Psoas muscle (tissue), 8 donors: ENCODE data around the gene SLC2A4RG. TPM values are rescaled to one million over a fixed set of nuclear protein-coding genes. Genes with fewer than 3 reads are reported as not detected.
A peak's percentile ranks its signal among the peaks of the same experiment; 100 is the strongest.

Experiments
- ATAC-seq, 4 donors: fragments of 200-7000 bp; cut with Tn5 transposase; one replicate each; pipeline ENCODE4 v1.9.1; 2020; ENCODE audit warnings: moderate library complexity in 3 of 4, mild to moderate bottlenecking in 2 of 4
- DNase-seq, 2 donors: peaks; one replicate each; pipeline ENCODE4 v3.0.0-alpha.2; 2020
- H3K27ac ChIP-seq: fragments of 200-600 bp; one replicate; pipeline ENCODE4 v1.8.0; 2022
- H3K27me3 ChIP-seq, 3 donors: fragments of 200-600 bp in 1 of 3; one replicate each; pipeline versions ENCODE4 v1.6.1 to v1.8.0; 2013 to 2022; ENCODE audit warnings: low read length in 2 of 3, mild to moderate bottlenecking in 2 of 3, moderate library complexity in 1 of 3; ENCODE audit not compliant: insufficient read depth in 3 of 3
- H3K36me3 ChIP-seq, 2 donors: fragments of 200-600 bp in 1 of 2; one replicate each; pipeline versions ENCODE4 v1.6.1 to v1.8.0; 2013 to 2022; ENCODE audit warnings: low read depth in 1 of 2, mild to moderate bottlenecking in 1 of 2, moderate library complexity in 1 of 2; ENCODE audit not compliant: insufficient read depth in 1 of 2
- H3K4me1 ChIP-seq: fragments of 200-600 bp; one replicate; pipeline ENCODE4 v1.8.0; 2022
- H3K4me3 ChIP-seq: fragments of 200-600 bp; one replicate; pipeline ENCODE4 v1.8.0; 2022; ENCODE audit warnings: mild to moderate bottlenecking
- H3K9me3 ChIP-seq: fragments of 200-600 bp; one replicate; pipeline ENCODE4 v1.8.0; 2022
- whole genome bisulfite sequencing, 3 donors: extraction: QIAGEN DNeasy Blood & Tissue Kit; methylation state at CpG; one replicate each; pipeline versions ENCODE4 v1.1.6 to v1.1.7; 2013; 5-methylcytosine and 5-hydroxymethylcytosine counted together
- intact Hi-C, 2 donors: fragments of 100-400 bp; cut with DNase I; formaldehyde crosslinking; loops; one replicate each; pipeline versions ENCODE4 v1.11.0 to v1.14.2; 2022
- long read RNA-seq, 2 donors: library from polyadenylated mRNA; unstranded; transcript quantifications; one replicate each; pipeline ENCODE4 v2.0.0, GENCODE V29; 2021
- polyA plus RNA-seq, 3 donors: library from polyadenylated mRNA; stranded (reverse); fragments of 200-250 nt; gene quantifications; one replicate each; pipeline ENCODE4 v1.2.3, GENCODE V29; 2013
- total RNA-seq, 4 donors: library from RNA; stranded (reverse); fragmentation: NEBNext Ultra II Directional in 2 of 4; extraction: Animal tissue kit (Norgen Biotek cat#: 25700) in 2 of 4; gene quantifications; one replicate each; pipeline versions ENCODE4 v1.2.1 to v1.2.4, GENCODE V29; 2021 to 2023
- TF ChIP-seq, protein P1 (sequence below): fragments of 200-600 bp; IDR thresholded peaks from one replicate; pipeline ENCODE4 v1.8.0; 2022; ENCODE audit warnings: antibody characterized with exemption
- donor health status: healthy with polysubstance abuse.
- donor health status: DM: no; HTN: no; CAD: no; lungs with moderate emphysema.
- donor health status: Bipolar disorder and iron deficiency.
- donor health status: healthy.
- donor health status: DM: yes; HTN: yes; CAD: no.
- donor health status: DM: no; HTN: no; CAD: no.
- donor health status: DM: no; HTN: no; CAD: no.
- donor health status: DM: yes; HTN: yes; CAD: no.

Gene SLC2A4RG, protein sequence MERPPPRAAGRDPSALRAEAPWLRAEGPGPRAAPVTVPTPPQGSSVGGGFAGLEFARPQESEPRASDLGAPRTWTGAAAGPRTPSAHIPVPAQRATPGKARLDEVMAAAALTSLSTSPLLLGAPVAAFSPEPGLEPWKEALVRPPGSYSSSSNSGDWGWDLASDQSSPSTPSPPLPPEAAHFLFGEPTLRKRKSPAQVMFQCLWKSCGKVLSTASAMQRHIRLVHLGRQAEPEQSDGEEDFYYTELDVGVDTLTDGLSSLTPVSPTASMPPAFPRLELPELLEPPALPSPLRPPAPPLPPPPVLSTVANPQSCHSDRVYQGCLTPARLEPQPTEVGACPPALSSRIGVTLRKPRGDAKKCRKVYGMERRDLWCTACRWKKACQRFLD
- 10 to 100 TPM; 40.2 to 79.1 (median 54.7) TPM for total RNA-seq
- 10 to 100 TPM; 27.1 to 45.5 (median 43.7) TPM for polyA plus RNA-seq
- long read RNA-seq, donor 1, transcript SLC2A4RG-201 (8 exons, 1,731 nt) = major isoform, 18 of 39 reads
- long read RNA-seq, donor 1, partial matches to known transcripts = 5 of 39 reads
- long read RNA-seq, donor 1, other reads (novel, unspliced or antisense) = 12 of 39 reads
- long read RNA-seq, donor 2, transcript SLC2A4RG-201 (8 exons, 1,731 nt) = major isoform, 40 of 64 reads
- long read RNA-seq, donor 2, partial matches to known transcripts = 10 of 64 reads
- long read RNA-seq, donor 2, other reads (novel, unspliced or antisense) = 10 of 64 reads

DNA sequence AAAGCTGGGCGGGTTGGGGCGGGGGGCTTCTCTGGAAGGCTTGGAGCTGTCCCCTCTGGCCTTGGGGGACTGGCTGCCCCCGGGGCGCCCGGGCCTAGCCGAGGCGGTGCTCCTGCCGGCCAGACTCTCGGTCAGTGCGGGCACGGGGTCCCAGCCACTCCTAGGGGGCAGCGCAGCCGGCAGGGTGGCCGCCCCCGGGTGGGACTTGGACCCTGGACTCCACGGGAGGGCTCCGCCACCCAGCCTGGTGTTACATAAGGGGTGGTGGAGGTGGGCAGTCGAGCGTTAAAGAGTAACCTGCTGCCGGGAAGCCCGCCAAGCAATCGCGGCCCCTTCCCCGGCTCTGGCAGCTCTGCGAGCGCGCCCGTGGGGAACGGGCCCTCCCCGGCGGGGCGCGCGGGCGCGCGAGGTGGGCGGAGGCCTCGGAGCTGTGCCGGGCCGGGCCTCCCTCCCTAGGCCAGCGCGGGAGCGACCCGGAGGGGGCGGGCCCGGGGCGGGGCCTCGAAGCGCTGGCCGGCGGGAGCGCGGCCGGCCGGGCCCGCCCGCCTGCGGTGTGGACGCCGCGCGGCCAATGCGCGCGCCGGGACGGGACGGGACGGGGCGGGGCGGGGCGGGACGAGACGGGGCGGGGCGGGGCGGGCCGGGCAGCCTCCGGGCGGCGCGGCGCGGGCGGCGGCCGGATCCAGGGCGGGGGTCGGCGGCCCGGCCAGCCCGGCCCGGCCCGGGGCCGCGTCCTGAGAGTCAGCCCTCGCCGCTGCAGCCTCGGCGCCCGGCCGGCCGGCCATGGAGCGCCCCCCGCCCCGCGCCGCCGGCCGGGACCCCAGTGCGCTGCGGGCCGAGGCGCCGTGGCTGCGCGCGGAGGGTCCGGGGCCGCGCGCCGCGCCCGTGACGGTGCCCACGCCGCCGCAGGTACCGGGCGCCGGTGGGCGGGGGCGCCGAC, at the start of gene SLC2A4RG:
SLC2A4RG (plus strand) TSS at position 647 of the 940 bp plus-strand sequence; CDS start at position 784, 137 bp downstream.
- H3K27ac ChIP-seq = peak within 1 kb of the TSS; percentile 95
- intact Hi-C loops = loop anchor here (2.0 to 5.0 kb wide), 2 partner anchors 31 to 37 kb away; partner anchors contain the start of gene ZGPAT (in 1 of the 2)
- peak; percentile 86 to 91 for DNase-seq
- no peaks in the 10 kb centered on the region for H3K27me3 ChIP-seq
- H3K36me3 ChIP-seq = peaks cover 0 to 41% of the 10 kb centered on the region in 2 donors
- H3K4me1 ChIP-seq = peaks cover 15% of the 10 kb centered on the region
- H3K9me3 ChIP-seq = no peaks in the 10 kb centered on the region
- TF ChIP-seq, protein P1, sequence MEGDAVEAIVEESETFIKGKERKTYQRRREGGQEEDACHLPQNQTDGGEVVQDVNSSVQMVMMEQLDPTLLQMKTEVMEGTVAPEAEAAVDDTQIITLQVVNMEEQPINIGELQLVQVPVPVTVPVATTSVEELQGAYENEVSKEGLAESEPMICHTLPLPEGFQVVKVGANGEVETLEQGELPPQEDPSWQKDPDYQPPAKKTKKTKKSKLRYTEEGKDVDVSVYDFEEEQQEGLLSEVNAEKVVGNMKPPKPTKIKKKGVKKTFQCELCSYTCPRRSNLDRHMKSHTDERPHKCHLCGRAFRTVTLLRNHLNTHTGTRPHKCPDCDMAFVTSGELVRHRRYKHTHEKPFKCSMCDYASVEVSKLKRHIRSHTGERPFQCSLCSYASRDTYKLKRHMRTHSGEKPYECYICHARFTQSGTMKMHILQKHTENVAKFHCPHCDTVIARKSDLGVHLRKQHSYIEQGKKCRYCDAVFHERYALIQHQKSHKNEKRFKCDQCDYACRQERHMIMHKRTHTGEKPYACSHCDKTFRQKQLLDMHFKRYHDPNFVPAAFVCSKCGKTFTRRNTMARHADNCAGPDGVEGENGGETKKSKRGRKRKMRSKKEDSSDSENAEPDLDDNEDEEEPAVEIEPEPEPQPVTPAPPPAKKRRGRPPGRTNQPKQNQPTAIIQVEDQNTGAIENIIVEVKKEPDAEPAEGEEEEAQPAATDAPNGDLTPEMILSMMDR = no peak
- WGBS, 3 donors = 0 to 1% (median 1%) methylated on average over 25 to 132 of the region's 136 CpGs
- peak within 1 kb of the TSS; percentile 79 for H3K4me3 ChIP-seq
- ATAC-seq = peak; percentile 68 to 77 (median 70)

DNA sequence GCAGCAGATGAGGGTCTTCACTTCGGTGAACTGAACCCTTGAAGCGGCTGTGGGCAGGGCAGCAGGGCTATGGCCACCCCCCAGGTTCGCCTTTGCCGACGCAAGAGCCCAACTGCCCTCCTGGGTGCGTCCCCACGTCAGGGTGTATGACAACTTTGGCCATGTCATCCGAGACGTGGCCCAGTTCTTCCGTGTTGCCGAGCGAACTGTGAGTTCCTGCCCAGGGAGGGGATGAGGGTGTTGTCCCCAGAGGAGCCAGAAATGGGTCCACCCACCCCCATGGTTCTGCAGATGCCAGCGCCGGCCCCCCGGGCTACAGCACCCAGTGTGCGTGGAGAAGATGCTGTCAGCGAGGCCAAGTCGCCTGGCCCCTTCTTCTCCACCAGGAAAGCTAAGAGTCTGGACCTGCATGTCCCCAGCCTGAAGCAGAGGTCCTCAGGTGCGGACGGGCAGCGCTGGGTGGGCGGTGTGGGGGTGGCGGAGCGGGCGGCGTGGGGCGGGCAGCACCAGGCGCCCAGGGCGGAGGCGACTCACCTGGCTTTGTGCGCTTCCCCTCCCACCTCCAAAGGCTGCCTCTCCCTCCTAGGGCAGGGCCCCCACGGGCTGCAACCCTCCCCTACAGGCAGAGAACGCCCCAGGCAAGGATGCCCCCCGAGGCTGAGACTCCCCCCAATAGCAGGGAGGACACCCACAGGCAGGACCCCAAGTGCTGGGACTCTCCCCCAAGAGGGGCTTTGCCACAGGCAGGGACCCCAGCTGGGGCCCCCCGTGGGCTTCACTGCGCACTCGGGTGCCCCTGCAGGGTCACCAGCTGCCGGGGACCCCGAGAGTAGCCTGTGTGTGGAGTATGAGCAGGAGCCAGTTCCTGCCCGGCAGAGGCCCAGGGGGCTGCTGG, 49.3 kb upstream of the SLC2A4RG start:
- DNase-seq = peak in 1 of 2 donors; percentile 56
- ATAC-seq = no peak
- 79 to 91% (median 85%) methylated on average over 30 to 40 of the region's 40 CpGs for WGBS, 3 donors
- intact Hi-C loops = no loop called here
- TF ChIP-seq, protein P1 = no peak
- no peaks in the 10 kb centered on the region for H3K9me3 ChIP-seq
- H3K4me3 ChIP-seq = no peak overlapping the region
- H3K4me1 ChIP-seq = peaks cover 8% of the 10 kb centered on the region
- H3K36me3 ChIP-seq = peaks cover 4 to 17% of the 10 kb centered on the region in 2 donors
- no peak overlapping the region for H3K27ac ChIP-seq
- no peaks in the 10 kb centered on the region for H3K27me3 ChIP-seq

DNA sequence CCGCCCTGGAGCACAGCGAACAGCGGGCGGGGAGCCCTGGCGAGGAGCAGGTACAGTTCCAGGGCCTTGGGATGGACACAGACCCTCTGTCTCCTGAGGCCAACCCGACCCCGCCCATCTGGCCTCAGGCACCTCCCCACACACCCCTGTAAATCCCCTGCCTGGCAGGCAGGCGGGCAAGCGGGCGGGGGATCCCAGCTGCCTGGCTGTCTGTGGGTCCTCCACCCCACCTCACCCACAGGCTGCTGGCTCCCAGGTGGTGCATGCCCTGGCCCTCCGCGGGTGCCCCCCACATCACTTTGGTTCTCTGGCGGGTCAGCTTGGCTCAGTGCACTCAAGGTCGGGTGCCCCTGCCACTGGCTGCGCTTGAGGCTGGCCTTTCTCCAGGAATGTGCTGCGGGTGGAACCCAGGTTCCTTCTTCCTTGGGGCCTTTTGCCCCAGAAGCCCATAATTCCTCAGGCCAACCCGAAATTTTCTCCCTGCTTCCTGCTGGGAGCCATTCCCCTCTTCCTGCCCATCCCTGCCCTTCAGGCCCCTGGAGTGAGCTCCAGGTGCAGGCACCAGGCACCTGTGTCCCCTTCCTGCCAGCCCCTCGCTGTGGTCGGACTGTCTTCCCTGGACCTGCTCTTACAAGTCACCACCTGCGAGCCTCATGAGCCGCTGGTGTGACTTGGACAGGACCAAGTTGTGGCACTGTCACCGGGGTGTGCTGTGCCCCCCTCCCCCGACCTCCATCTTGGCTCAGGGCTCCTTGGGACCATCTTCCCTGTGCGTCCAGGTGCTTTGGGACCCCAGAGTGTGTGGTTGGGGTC, 48.5 kb upstream of the SLC2A4RG start:
- WGBS, 3 donors = 58 to 75% (median 65%) methylated on average over 20 to 24 of the region's 24 CpGs
- DNase-seq = peak; percentile 18 to 54
- intact Hi-C loops = no loop called here
- peak in 1 of 4 donors; percentile 4 for ATAC-seq
- H3K4me3 ChIP-seq = no peak overlapping the region
- no peaks in the 10 kb centered on the region for H3K9me3 ChIP-seq
- no peak overlapping the region for H3K27ac ChIP-seq
- peaks cover 8% of the 10 kb centered on the region for H3K4me1 ChIP-seq
- TF ChIP-seq, protein P1 = no peak
- no peaks in the 10 kb centered on the region for H3K27me3 ChIP-seq
- H3K36me3 ChIP-seq = peaks cover 4 to 20% of the 10 kb centered on the region in 2 donors
